HG02840 (cell line): Measurements from ENCODE around the gene AFAP1L2.

Experiments used
- ATAC-seq: cut with Tn5 transposase; IDR thresholded peaks from one replicate; pipeline ENCODE4 v1.9.1; 2021; ENCODE audit warnings: mild to moderate bottlenecking, moderate library complexity, moderate number of reproducible peaks; ENCODE audit not compliant: unreplicated experiment, low FRiP score

The AFAP1L2 gene

DNA sequence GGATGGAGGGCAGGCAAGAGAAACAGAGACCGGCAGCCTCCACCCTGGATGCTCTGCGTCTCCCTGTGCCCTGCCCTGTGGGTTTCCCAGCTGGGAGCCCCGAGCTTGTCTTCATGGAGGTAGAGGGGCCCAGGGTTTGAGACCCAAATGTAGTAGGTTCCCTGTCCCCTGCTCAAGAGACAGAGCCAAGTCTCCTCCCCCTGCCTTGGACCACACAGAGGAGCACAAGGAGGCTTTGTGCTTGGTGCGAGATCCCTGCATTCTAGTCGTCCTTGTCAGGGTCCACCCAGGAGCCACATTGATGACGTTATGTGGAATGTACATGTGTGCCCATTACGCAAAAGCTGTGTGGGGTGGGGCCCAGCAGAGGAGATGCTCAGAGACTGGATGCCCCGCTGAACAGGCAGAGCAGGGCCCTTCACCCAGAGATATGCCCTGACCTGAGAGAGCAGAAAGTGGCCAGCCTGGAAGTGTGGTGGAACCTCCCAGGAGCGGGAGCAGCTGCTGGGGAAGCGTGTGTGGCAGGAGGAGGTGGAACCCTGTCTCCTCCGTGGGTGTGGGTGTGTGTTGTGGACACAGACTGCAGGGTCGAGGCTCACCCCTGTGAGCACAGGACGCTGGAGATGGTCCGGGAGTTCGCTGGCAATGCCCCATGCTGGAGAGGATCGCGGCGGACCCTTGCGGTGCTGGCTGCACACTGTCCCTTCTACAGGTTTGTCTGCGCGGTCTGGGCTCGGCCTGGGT is 126.0 kb downstream of the AFAP1L2 start:
- ATAC-seq, result no peak

GRCh38 chr10:114276671-114277070 is 127.6 kb downstream of the AFAP1L2 start:
- ATAC-seq, result no peak

GRCh38 chr10:114276066-114276465 is 128.2 kb downstream of the AFAP1L2 start:
- ATAC-seq, result no peak

DNA sequence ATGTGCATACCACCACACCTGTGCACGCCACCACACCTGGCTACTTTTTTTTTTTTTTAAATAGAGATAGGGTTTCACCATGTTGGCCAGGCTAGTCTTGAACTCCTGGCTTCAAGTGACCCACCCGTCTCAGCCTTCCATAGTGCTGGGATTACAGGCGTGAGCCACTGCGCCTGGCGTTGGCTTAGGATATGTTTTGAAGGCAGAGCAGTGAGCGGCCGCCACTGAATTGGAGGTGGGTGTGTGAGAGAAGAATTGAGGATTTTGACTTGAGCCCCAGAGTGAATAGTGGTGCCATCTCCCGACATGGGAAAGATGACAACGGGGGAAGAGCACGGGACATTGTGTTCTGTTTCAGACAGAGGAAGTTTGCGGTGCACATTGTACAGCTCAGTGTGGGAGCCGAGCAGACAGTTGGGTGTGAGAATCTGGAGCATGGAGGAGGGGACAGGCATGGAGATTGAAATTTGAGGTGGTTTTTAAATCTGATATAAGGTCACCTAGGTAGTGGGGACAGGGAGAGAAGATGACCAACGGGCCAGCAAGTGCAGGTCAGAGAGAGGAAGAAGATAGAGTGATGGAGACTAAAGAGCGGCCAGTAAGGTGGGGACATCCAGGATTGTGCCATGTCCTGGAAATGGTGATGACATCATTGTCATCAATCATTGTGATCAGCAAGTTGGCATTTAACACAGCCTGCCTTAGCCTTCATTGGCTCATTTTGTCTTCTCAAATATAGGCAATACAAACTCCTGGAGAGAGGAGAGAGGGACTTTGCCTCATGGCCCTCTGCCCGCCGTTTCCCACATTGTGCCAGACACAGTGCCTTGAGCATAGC is 129.5 kb downstream of the AFAP1L2 start:
- ATAC-seq, result no peak

GRCh38 chr10:114273910-114274309 is 130.4 kb downstream of the AFAP1L2 start:
- ATAC-seq, result no peak

DNA sequence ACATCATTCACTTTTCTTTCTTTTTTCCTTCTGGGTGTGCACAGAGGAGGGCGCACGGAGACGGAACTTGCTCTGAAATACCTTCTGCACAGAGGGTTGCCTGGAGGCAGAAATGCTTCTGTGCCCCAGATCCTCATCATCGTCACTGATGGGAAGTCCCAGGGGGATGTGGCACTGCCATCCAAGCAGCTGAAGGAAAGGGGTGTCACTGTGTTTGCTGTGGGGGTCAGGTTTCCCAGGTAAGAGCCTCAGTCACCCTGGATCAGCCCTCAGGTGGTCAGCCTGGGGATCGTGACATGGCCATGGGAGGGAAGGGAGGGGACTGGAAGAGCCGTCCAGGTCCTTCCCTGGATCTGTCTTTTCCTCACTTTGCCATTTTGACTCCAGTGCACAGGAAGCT is 131.6 kb downstream of the AFAP1L2 start:
- ATAC-seq, result no peak

- no peak for ATAC-seq
Measured at GRCh38 chr10:114271779-114272167, 132.5 kb downstream of the AFAP1L2 start.

- no peak for ATAC-seq
Measured at GRCh38 chr10:114271075-114271778, 133.1 kb downstream of the AFAP1L2 start.

GRCh38 chr10:114266521-114266920 is 137.8 kb downstream of the AFAP1L2 start:
- no peak for ATAC-seq

DNA sequence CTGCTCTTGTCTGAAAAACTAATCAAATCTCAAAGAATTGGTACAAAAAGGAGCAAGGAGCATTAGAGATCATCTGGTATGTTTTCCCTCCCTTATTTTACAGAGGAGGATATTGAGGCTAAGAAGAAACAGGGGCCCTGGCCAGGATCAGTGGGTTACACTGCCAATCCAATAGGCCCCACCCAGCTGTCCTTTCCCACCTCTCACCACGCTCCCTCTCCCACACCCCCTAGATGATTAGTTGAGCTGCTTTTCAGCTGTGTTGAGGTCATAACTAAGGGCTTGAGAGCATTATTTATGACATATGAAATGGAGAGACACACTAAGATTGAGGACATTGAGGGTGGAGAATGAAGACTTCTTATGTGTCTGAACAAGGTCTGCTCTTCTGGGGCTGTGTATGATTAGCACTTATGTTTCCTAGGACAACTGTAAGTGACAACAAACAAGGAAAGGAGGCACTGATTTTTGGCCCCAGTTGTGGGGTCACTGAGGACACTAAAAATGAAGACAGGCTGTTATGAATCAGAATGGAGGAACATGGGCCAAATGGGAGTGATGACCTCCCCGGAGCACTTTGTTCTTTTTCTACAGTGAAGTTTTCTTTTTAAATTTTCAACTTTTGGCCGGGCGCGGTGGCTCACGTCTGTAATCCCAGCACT is 138.8 kb downstream of the AFAP1L2 start:
- ATAC-seq, result no peak

DNA sequence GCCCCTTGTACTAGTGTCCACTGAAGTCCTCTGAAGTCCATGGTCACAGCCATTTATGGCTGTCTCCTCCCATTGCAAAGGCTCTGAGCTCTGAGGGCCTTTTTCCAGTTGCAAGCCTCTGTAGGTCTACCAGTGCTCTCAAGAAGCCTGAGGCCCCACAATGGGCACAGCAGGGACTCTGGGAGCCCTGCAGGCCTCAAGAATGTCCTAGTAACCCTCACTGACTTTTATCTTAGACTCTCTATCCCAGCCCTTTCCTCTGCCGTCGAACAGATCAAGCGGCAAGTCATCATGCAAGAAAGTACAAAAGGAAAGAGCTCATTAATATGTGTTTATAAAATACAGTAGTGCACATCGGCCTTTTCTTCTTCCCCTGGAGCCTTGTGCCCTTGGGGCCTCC is 141.8 kb downstream of the AFAP1L2 start:
- ATAC-seq, result no peak

- no peak for ATAC-seq
Measured at GRCh38 chr10:114261076-114261475, 143.2 kb downstream of the AFAP1L2 start.

DNA sequence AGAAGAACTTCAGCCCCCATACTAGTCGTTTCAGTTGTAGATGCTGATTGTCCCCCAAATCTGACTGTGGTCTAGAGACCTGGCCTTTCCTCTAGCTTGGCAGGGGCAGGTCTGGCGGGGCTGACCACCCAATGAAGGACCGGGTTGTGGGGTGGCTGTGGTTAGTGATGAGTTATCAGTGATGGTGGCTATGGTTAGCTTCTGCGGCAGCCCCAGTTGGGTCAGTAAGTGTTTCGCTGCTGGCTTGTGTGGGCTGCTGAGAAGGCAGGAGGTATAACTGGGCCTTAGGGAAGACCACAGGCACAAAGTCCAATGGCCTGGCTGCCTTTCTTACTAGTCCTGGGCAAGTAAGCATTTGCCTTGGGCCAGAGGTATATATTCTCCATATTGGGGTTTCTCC is 143.9 kb downstream of the AFAP1L2 start:
- no peak for ATAC-seq

GRCh38 chr10:114259824-114260223 is 144.5 kb downstream of the AFAP1L2 start:
- ATAC-seq, result no peak

GRCh38 chr10:114258274-114258840 is 145.9 kb downstream of the AFAP1L2 start:
- no peak for ATAC-seq

DNA sequence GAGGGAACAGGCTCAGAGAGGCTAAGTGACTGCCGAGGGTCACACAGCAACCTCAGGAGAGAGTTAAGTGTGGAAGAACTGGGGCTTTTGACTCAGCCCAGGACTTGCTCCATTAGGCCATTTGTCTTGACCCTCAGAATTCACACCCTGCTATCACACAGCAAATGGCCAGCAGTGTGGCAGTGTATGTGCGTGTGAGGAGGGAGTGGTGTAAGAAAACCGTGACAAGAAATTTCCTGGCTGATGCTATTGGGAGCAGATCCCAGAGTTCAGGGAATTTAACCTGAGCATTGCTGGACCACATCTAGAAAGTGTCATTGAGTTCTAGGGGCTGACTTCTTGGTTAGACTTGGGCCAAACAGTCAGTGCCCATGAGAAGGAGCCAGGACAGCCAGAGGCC is 146.8 kb downstream of the AFAP1L2 start:
- no peak for ATAC-seq

DNA sequence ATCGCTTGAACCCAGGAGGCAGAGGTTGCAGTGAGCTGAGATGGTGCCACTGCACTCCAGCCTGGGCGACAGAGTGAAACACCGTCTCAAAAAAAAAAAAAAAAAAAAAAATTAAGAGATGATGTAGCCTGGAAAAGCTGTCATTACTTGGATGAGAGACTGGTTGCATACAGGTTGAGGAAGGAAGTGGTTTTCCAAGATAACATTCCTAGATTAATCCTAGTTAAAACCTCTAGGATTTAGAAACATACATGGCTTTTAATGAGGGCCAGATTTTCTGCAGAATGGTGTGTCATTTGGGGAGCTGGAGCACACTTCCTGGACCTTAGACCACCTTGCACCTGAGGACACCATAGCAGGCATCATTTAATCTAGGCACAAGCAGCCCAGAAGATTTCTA is 147.5 kb downstream of the AFAP1L2 start:
- ATAC-seq, result no peak

DNA sequence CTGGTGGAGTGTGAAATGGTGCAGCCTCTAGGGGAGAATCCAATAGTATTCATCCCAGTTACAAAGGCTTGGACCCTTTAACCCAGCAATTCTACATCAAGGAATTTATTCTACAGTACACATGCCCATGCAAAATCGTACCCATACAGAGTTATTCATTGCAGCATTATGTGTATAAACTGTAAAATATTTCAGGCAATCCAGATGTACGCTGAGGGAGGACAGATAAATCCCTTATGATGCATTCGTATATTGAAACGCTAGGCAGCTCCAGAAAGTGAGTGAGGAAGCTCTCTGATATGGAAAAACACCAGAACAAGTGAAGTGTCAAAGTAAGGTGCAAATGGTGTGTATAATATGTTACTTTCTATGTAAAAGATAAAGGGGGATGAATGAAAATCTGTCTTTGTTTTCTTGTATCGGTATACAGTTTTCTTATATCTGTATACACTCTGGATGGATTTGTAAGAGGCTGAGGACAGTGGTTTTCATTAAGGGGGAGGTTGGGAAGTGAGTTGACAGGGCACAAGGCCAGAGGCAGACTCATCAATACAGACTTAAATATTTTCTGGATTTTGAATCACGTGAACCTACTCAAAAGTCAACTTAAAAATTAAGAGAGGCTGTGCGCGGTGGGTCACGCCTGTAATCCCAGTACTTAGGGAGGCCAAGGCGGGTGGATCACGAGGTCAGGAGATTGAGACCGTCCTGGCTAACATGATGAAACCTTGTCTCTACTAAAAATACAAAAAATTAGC is 148.1 kb downstream of the AFAP1L2 start:
- no peak for ATAC-seq

DNA sequence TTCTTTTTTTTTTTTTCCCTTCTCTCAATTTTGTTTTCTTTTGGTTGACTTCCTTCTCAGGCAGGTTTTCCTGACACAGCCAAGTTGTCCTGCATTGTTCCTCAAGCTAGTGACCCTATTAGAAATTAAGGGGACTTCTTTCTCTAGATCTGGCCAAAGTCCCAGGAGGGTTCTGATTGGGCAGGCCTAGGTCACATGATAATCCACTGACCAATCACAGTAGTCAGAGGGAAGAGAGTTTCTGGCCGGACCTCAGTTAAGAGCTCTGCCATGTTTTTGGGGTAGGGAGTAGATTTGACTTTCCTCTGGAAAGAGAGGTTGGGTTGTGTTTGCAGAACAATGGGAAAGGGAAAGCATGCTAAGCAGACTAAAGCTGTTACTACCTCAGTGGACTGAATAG is 149.1 kb downstream of the AFAP1L2 start:
- ATAC-seq, result no peak

- ATAC-seq, result no peak
Measured at GRCh38 chr10:114252883-114253282, 151.4 kb downstream of the AFAP1L2 start.
